HCT116 (cell line): ENCODE results near the gene LRRC72. TPM values are rescaled to one million over a fixed set of nuclear protein-coding genes. Genes with fewer than 3 reads are reported as not detected.

Experiments used
- ATAC-seq: fragments of 200-7000 bp; cut with Tn5 transposase; 2 replicates; pipeline ENCODE4 v1.9.1; 2020; ENCODE audit warnings: mild to moderate bottlenecking, moderate library complexity
- BruUV-seq: library from RNA; stranded (reverse); fragments of 400-500 nt; replicated peaks from 2 replicates; lab custom pipeline; 2021; lab: Mats Ljungman, UMichigan
- CTCF ChIA-PET: fragments of 300-600 bp; sonication (Branson Sonifier 250); formaldehyde crosslinking; loops from one replicate; lab custom pipeline; 2021; ENCODE audit warnings: antibody characterized with exemption; lab: Charles Lee
- POLR2A ChIA-PET: fragments of 300-600, 350-600 bp; sonication (Branson Sonifier 250); formaldehyde crosslinking; loops from one replicate; lab custom pipeline; 2021; ENCODE audit warnings: antibody characterized with exemption; lab: Charles Lee
- RAD21 ChIA-PET, 2 experiments: fragments of 300-600 bp; sonication (Branson Sonifier 250); formaldehyde crosslinking; loops; one replicate each; lab custom pipeline; 2023; ENCODE audit warnings: low total read pairs in 2 of 2; ENCODE audit not compliant: uncharacterized antibody in 2 of 2, unreplicated experiment in 2 of 2, low non-redundant PET in 1 of 2; lab: Charles Lee
- DNase-seq: peaks from one replicate; pipeline ENCODE4 v3.0.0-alpha.2; 2010; ENCODE audit warnings: low read depth, low spot score
- H2AFZ ChIP-seq: fragments of 200-600 bp; shearing (Covaris generic), sonication (generic); 2 replicates; pipeline ENCODE4 v1.6.1; 2017; ENCODE audit warnings: low read depth, mixed run types, mixed read lengths, antibody characterized with exemption, low read length; ENCODE audit not compliant: poor library complexity, severe bottlenecking
- H3K27ac ChIP-seq: 2 replicates; pipeline ENCODE4 v1.5.1; 2012; ENCODE audit warnings: low read depth, low read length
- H3K27me3 ChIP-seq: fragments of 200-600 bp; sonication (generic); 2 replicates; pipeline ENCODE4 v1.6.1; 2016; ENCODE audit warnings: mixed run types, low read length, mixed read lengths; ENCODE audit not compliant: insufficient read depth
- H3K36me3 ChIP-seq, 2 experiments: fragments of 200-500 bp in 1 of 2; fragments of 200-600 bp in 1 of 2; sonication (Bioruptor generic) in 1 of 2; sonication (generic) in 1 of 2; 2 replicates each; pipeline versions ENCODE4 v1.5.1 to v1.6.1; 2014 to 2016; ENCODE audit warnings: low read length in 2 of 2, inconsistent platforms in 1 of 2, mixed read lengths in 1 of 2, mixed run types in 1 of 2; ENCODE audit not compliant: insufficient read depth in 2 of 2, control insufficient read depth in 1 of 2
- H3K4me1 ChIP-seq, 2 experiments: fragments of 200-600 bp in 1 of 2; sonication (generic) in 1 of 2; 2 replicates each; pipeline versions ENCODE4 v1.5.1 to v1.6.1; 2012 to 2017; ENCODE audit warnings: low read length in 2 of 2, inconsistent platforms in 1 of 2, mild to moderate bottlenecking in 1 of 2, mixed read lengths in 1 of 2, mixed run types in 1 of 2, moderate library complexity in 1 of 2; ENCODE audit not compliant: insufficient read depth in 2 of 2, control insufficient read depth in 1 of 2
- H3K4me2 ChIP-seq: fragments of 200-600 bp; sonication (generic); 2 replicates; pipeline ENCODE4 v1.6.1; 2017; ENCODE audit warnings: mixed run types, low read length, mixed read lengths
- H3K4me3 ChIP-seq, 2 experiments: fragments of 200-600 bp in 1 of 2; sonication (generic) in 1 of 2; replicated peaks in 1 of 2; 2 replicates each; pipeline ENCODE4 v1.5.1; 2011 to 2016; ENCODE audit warnings: low read length in 2 of 2, control low read depth in 1 of 2, low read depth in 1 of 2, mild to moderate bottlenecking in 1 of 2, mixed read lengths in 1 of 2, mixed run types in 1 of 2
- H3K79me2 ChIP-seq: fragments of 200-600 bp; sonication (generic); 2 replicates; pipeline ENCODE4 v1.6.1; 2017; ENCODE audit warnings: mild to moderate bottlenecking, mixed run types, low read length, moderate library complexity, mixed read lengths; ENCODE audit not compliant: insufficient read depth
- H3K9ac ChIP-seq: fragments of 200-600 bp; sonication (generic); 2 replicates; pipeline ENCODE4 v1.6.1; 2016; ENCODE audit warnings: low read length, mixed read lengths
- H3K9me2 ChIP-seq: fragments of 200-600 bp; sonication (generic), shearing (Covaris generic); 2 replicates; pipeline ENCODE4 v1.6.1; 2017; ENCODE audit warnings: mixed run types, mild to moderate bottlenecking, moderate library complexity; ENCODE audit not compliant: insufficient read depth
- H3K9me3 ChIP-seq, 2 experiments: fragments of 200-500 bp in 1 of 2; fragments of 200-600 bp in 1 of 2; sonication (Bioruptor generic) in 1 of 2; sonication (generic) in 1 of 2; 2 replicates each; pipeline ENCODE4 v1.6.1; 2014 to 2017; ENCODE audit warnings: low read length in 2 of 2, mixed read lengths in 2 of 2, inconsistent platforms in 1 of 2, low read depth in 1 of 2, mild to moderate bottlenecking in 1 of 2, mixed run types in 1 of 2, moderate library complexity in 1 of 2; ENCODE audit not compliant: control insufficient read depth in 1 of 2, insufficient read depth in 1 of 2
- H4K20me1 ChIP-seq: fragments of 200-600 bp; sonication (generic), shearing (Covaris generic); 2 replicates; pipeline ENCODE4 v1.6.1; 2017; ENCODE audit warnings: mixed run types, mild to moderate bottlenecking, moderate library complexity; ENCODE audit not compliant: insufficient read depth
- CEBPB ChIP-seq: IDR thresholded peaks from 2 replicates; pipeline ENCODE4 v1.6.1; 2012; ENCODE audit warnings: low read depth
- EGR1 ChIP-seq: IDR thresholded peaks from 2 replicates; pipeline ENCODE4 v1.6.1; 2012; ENCODE audit warnings: low read depth
- EZH2 ChIP-seq: fragments of 200-600 bp; sonication (generic); IDR thresholded peaks from 2 replicates; pipeline ENCODE4 v1.6.1; 2017; ENCODE audit warnings: antibody characterized with exemption, mixed run types
- JUND ChIP-seq: IDR thresholded peaks from 2 replicates; pipeline ENCODE4 v1.6.1; 2012
- POLR2A ChIP-seq: IDR thresholded peaks from 2 replicates; pipeline ENCODE4 v1.7.0; 2011; ENCODE audit warnings: borderline replicate concordance; ENCODE audit not compliant: insufficient read depth, insufficient read length; ENCODE audit errors: extremely low read depth
- POLR2AphosphoS5 ChIP-seq: IDR thresholded peaks from 2 replicates; pipeline ENCODE4 v1.6.1; 2011; ENCODE audit warnings: mild to moderate bottlenecking, low read depth, low read length, moderate library complexity
- RAD21 ChIP-seq: IDR thresholded peaks from 2 replicates; pipeline ENCODE4 v1.6.1; 2012; ENCODE audit warnings: low read depth, mild to moderate bottlenecking
- REST ChIP-seq: IDR thresholded peaks from 2 replicates; pipeline ENCODE4 v1.6.1; 2012; ENCODE audit warnings: low read depth
- ZBTB33 ChIP-seq: IDR thresholded peaks from 2 replicates; pipeline ENCODE4 v1.6.1; 2011; ENCODE audit warnings: mild to moderate bottlenecking, low read length, moderate library complexity; ENCODE audit not compliant: insufficient replicate concordance; ENCODE audit errors: extremely low read depth
- ZFX ChIP-seq: fragments of 450-650 bp; IDR thresholded peaks from 2 replicates; pipeline ENCODE4 v1.6.1; 2017
- intact Hi-C: fragments of 100-400 bp; cut with micrococcal nuclease; formaldehyde crosslinking; loops from 2 replicates; pipeline ENCODE4 v1.10.0; 2022
- total RNA-seq: library from RNA; stranded (reverse); gene quantifications from one replicate; pipeline ENCODE4 v1.2.1, GENCODE V29; 2021; ENCODE audit not compliant: unreplicated experiment

LRRC72 gene
- total RNA-seq, 1 experiment from 2014 or later = not detected

- Histone ChIP-seq H3K9me3 (no peaks in the 10 kb centered on the region), H3K4me2 (no peak overlapping the region), H3K4me1 (no peaks in the 10 kb centered on the region), H3K9ac (no peak overlapping the region), H3K79me2 (no peaks in the 10 kb centered on the region), H3K36me3 (peaks cover 8 to 21% of the 10 kb centered on the region in 2 experiments; a peak in 3 of 4 replicates), H3K27ac (no peak overlapping the region), H4K20me1 (no peaks in the 10 kb centered on the region), H3K4me3 (no peak overlapping the region), H2AFZ (no peak overlapping the region), H3K27me3 (no peaks in the 10 kb centered on the region), H3K9me2 (no peaks in the 10 kb centered on the region)
- ATAC-seq = no peak
- ChIA-PET CTCF (no interaction called here), RAD21 (no interaction called here), POLR2A (no interaction called here)
- TF ChIP-seq EZH2 (no peak), REST (no peak), CEBPB (no peak), JUND (no peak), POLR2AphosphoS5 (no peak), POLR2A (no peak), RAD21 (no peak), ZBTB33 (no peak), EGR1 (no peak), ZFX (no peak)
- intact Hi-C loops = no loop called here
- no TSS peak for BruUV-seq
- no peak for DNase-seq
These were observed 73.2 kb downstream of the LRRC72 start for GRCh38 chr7:16599860-16600259.
